GM03348 (cell line): ENCODE measurements around the gene SP6.
A peak's percentile ranks its signal among the peaks of the same experiment; 100 is the strongest.

Experiments
- DNase-seq: peaks from one replicate; pipeline ENCODE4 v3.0.0; 2012; ENCODE audit warnings: low spot score

SP6 gene

DNA sequence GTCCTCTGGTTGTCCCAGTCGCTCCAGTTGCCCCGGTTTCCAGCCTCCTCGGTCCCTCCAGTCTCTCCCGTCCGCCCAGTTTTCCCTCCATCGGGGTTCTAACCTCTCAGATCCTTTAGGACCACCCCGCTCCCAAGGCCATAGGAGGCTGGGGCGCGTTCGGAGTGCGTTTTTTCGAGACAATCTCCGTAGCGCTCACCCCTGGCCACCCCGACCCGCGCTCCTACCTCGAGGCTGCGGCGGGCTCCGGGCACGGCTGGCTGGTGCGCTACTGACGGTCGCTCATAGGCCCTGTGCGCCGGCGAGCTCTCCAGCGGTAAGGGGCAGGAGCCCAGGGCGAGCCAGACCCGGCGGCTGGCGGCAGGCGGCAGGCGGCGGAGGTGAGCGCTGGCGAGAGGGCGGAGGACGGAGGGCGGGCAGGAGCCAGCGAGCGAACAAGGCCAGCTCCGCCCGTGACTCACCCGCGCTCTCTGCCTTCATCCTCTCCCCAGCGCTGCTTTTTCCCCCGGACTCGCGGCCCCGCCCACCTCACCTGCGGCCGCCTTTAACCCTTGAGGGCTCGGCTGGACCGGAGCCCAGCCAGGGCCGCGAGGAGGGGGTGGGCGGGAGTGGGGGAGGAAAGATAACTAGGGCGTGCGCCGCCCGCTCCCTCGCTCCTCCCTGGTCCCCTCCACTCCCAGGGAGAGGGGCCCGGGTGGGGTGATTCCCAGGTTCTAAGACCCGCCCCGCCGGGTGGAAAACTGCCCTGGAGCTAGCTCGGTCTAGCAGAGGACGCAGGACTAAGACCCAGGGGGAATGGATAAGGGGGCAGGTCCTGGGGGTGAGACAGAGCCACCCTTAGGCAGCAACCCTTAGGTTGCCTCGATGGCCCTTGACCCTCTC is at the start of gene SP6:
TSS of gene SP6 (minus strand) at position 472 of the 882 bp plus-strand sequence. CDS start 2,734 bp downstream, outside the sequence.
- peak; percentile 85 for DNase-seq

DNA sequence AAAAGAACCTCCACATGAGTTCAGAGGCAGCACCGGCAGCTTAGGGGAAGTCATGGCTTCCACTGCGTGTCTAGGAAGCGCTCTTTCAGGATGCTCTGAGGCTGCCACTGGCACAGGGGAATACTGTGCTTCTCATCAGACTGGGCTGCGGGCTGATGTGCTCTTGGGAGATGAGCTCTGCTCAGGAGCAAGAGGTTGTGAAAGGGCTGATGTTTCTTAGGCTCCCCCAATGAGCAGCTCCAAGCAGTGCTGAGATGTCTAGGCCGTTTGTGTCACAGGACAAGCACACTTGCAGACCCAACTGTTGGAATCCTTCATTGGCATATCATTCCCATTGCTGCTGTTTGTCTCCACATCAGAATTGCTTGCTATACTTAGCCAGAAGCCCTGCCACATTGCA is 48.7 kb upstream of the SP6 start:
- DNase-seq, result no peak

DNA sequence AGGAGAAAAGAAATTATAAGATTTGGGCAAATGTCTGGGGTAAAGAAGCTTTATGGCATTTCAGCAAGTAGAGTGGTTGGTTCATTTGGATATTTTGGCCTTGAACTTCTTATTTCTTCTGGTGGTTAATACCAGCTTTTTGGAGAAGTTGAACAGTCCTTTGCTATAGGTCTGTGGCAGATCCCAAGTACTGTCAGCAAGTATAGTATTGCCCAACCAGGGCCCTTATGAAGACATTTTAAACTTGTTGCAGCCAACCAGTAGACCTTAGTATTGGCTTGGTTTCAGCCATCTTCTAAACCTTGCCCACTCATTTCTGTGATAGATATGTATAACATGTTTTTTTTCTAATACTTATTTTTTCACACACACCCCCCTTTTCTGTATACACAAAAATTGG is 47.3 kb upstream of the SP6 start:
- DNase-seq, result no peak

DNA sequence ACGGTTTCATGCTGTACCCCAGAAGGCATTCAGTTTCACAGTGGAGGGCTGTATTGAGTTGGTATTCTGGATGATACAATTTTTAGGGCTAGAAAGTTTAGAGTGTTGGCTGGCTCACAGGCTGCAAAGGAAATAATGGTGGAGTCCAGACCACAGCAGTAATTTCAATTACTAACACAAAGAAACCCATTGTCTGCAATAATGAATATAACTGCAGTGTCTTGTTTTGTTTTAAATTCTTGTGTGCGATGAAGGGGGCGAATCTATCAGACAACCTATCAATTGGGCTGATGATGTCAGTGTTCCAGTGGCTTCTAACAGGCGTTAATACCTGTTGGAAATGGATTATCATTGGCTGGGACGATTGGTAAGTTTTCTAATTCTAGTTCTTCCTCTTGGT is 46.6 kb upstream of the SP6 start:
- DNase-seq, result no peak

DNA sequence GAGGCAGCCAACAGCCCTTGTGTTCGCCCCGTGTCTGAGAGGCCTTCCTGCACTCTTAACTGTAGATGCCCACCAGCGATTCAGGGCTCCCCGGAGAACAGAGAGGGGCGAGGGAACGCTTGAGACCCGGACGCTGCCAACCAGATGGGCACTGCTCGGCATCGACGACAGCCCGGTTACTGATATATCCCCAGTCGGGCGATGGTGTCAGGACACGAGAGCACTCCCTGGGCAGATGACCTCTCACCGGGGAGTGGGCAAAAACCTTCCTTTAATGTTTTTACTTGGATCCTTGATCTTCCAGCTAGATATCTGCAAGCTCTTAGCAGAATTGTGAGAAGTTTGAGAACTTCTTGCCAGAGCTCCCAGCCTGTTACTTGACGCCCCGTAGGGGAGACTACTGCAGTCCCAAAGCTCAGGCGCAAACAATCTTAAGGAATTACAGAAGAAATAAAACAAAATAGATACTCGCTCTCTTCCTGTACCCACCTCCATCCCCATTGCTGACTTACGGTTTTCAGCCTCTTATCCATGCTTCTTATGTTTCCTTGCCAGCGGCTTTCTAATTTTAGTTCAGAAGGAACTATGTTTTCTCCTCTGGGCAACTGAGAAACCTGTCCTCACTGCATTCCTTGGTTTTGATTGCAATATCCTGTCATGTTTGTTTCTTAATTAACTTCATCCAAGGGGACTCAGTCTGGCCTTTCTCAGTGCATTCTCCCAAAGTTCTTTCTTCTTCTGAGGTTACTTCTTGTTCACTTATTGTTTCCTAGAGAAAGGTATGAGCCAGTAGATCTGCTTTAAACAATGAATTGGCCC is 45.9 kb upstream of the SP6 start:
- DNase-seq, result peak; percentile 24

DNA sequence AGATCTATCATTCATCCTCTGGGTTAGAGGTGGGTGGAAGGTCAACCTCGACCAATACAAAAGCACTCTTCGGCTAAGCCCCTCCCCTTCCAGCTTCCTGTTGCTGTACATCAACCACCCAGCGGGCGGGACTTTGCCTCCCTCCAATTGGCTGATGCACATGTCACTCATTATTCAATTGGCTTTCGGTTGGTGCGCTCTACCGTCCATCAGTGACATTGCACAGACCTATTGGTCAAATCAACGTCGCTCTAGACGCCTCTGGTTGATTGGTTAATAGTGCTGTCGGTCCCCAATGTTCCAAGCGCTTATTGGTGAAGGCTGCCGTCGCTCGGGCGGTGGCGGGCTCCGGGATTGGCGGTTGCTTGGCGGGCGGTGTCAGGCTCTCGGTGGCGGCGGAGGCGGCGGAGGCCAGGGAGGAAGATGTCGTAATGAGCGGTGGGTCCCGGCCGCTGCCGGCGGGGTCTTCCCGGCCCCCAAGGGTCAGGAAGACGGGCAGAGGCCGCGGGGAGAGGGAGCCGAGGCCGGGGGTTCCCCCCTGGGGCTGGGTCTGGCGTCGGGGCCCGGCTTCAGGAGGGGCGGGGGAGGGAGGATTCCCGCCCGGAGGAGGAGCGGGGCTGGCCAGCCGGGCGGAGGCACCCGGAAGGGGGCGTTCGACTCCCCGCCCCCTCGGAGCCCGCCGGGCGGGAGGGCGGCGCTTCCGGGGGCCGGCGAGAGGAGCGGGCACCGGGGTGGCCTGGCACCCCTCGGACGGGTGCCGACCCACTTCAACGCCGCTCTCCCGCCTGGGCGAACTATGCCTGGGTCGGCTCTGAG is 45.1 kb upstream of the SP6 start, which contains the start of gene SP2:
TSS of gene SP2 (plus strand) at position 381 of the 816 bp plus-strand sequence. CDS start at position 432, 51 bp downstream.
- peak; percentile 99 for DNase-seq

DNA sequence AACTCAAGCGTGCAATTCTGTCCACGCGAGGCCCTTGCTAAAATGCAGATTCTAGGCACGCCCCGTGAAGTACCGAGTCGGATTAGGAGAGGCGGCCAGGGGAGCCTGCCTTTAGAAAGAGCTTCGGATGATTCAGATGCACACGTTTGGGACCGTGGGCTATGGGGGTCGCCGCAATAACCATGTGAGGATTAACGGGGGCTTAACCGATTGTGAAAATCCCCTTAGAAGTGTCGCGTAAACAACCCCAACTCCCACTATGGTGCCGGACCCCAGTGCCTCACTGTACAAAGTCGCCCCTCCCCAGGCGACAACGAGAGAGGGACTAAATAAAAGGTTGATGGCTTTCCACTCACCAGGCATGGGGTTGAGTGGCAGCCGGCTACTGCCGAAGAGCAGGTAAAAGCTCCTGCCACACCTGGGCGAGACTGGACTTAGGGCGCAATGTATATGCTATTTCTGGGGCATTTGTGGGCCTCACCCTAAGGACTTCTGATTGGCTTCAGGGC is 44.4 kb upstream of the SP6 start:
- DNase-seq, result peak; percentile 40

DNA sequence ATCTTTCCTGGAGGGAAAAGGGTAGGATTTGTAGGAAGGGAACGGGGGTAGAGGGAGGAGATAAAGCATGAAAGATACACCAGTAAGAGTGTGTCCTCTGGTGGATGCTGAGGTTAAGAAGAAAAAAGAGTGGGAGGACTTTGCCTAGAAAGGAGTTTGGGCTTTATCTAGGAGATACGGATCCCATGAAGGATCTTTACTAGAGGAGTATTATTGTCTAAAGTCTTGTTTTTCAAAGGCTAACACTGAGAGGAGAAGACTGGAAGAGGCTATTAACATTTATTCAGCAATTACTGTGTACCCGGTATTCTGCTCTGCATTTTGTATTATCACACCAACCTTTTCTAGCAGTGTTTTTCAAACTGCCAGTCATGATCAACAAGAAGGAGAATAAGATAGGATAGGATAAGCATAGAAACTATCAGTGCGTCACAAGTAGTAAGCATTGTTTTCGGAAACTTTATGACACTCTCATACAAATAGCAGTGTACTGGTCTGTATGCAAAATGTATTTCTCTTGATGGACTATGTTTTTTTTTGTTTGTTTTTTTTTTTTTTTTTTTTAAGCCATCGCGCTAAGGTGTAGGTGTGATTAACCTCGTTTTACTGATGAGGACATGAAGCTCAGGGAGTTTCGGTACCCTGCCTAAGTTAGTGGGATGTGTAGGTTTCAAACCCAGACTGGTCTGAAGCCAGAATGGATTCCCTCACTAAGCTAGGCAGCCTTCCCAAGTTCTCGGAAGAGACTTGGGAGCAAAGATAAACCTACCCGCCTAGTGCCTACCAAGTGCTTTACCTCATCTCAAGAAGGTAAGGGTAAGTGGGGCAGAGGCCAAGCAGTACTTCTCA is 43.8 kb upstream of the SP6 start:
- DNase-seq, result no peak

DNA sequence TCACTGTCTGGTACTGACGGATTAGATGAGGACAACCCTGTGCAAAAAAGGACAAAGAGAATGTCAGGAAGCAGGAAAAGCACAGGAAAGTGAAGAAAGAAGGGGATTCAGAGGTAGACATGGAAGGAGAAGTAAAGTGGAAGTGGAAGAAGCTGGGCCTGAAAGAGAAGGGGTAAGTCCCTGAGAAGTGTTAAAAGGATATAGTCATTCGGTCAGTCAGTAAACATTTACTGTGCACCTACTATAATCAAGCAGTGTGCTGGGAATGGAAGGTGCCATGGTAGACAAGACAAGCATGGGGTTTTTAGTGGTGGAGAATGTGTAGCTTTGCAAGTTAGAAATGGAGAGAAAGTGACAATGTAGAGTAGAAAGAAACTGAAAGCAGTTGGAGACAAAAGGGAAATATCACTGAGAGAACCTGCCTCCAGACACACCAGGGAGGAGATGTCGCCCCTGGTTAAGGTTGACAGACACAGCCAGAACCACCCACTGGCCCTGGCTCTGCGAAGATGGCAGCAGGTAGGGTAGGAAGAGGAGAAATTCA is 40.7 kb upstream of the SP6 start:
- DNase-seq, result no peak

DNA sequence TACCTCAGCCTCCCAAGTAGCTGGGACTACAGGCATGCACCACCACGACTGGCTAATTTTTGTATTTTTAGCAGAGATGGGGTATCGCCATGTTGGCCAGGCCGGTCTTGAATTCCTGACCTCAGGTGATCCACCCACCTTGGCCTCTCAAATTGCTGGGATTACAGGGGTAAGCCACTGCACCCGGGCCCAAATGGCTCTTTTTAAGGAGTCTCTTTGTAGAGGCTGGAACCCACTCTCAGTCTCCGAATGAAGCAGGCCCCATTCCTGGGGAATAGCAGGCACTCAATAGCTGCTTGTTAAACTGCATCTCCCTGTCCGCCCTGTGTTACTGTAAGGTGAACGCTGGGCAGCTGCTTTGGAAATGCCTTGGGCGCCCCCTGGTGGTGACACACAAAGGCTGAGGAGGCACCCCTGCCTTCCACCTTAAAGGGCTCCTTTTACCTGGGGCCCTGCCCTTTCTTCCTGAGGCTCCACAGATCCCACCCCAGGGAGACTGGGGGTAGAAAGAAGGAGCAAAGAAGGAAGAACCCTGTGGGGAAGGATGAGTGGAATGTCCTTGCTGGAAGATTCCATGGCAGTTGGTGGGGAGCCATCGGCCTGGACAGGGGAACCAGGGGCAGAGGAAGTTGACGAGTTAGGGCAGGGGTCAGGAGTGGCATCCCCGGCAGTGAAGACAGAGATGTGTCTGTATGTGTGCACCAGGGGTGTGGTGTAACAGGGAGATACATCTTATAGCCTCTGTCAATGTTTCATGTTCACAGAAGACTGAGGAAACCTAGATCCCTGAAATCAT is 39.0 kb upstream of the SP6 start:
- peak; percentile 79 for DNase-seq

DNA sequence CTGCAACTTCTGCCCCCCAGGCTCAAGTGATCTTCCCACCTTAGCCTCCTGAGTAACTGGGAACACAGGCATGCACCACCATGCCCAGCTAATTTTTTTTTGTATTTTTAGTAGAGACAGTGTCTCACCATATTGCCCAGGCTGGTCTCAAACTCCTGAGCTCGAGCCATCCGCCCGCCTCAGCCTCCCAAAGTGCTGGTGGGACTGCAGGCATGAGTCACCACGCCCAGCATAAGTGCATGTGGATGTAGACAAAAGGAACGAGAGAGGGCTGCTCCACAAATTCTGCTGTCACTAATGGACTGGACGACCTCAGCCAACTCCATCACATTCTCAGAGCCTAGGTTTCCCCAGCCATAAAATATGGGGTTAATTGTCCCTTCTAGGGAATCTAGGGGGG is 37.3 kb upstream of the SP6 start:
- no peak for DNase-seq

DNA sequence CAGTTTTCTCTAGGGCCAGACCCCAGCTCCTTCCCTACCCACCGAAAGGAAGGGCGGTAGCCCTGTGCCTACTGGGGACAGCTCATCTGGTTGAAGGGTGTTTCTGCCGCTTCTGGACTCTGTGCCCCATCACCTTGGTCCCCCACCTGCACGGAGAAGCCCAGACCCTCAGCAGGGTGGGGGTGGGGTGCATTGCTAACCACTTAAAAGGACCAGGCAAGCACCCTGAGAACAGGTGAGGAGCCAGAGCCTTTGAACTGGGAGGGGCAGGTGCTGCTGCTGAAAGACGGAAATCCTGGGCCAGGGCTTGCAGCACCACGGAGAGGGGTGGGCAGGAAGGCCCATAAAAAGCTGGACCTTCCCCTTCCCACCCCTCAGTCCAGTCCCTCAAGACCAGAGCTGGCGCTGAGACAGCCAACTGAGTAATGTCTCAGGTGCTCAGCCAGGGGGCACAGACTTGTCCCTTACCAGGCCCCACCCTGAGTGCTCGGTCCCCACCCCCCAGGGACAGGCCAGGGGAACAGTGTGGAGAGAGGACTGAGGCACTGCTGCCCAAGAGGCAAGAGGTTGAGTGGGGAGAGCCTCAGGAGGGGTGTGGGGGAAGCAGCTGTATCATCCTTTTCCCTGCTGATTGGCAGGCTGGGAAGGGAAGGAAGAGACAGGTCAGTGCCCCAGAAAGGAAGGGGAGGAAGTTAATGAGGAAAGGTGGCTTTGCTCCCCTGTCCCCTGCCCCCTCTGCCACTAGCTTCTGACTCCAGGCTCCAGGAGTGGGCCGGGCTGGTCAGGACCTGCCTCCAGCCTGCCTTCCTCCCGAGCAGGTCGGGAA is 34.2 kb upstream of the SP6 start:
- DNase-seq, result no peak

DNA sequence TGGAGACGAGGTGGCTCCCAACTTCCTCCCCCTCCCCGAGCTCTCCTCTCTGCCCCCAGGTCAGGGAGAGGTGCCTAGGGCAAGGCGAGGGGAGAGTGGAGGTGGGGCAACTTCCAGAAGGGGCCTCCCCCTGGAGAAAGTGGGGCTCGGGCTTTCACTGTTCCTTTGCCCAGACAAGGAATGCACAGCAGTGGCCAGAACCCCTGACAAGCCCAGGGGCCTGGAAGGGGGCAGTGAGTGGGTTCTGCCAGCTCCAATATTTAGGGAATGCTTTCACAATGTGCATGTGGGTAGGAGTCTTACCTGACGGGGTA is 33.4 kb upstream of the SP6 start:
- DNase-seq, result no peak

DNA sequence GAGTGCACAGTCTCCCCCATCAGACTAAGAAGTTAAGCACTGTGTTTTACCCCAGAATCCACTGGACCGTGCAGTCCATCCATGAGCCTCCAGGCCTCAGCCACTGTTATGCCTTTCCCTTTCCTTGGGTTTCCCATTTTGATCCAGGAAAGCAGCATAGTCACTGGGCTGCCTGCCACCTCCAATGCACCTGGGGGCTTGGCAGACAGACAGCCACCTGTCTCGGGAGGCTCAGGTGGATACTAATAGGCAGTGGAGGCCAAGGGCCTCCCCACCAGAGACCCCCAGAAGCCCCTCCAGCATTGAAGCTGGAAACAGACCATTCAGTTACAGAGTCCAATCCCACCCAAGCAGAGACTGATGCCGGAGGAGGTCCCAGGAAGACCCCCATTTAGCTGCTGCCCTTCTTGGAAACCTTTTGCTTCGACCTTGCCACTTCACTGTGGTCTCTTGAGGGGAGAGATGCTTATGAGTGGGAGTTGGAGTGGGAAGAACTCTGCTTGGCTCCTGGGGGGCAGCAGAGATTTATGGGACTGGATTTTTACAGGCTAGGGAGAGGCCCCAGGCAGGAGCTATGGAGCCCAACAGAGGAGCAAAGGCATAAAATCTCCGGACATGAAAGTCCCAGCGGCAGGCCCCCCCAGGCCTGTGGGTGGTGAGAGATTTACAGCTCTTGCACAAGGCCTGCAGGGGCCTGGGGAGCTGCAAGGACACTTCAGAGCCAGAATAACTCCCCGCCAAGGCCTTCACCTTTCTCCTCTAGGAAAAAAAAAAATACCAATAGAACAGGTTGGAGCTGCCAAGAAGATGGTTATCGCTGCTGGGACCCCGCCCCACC is 32.8 kb upstream of the SP6 start:
- no peak for DNase-seq

DNA sequence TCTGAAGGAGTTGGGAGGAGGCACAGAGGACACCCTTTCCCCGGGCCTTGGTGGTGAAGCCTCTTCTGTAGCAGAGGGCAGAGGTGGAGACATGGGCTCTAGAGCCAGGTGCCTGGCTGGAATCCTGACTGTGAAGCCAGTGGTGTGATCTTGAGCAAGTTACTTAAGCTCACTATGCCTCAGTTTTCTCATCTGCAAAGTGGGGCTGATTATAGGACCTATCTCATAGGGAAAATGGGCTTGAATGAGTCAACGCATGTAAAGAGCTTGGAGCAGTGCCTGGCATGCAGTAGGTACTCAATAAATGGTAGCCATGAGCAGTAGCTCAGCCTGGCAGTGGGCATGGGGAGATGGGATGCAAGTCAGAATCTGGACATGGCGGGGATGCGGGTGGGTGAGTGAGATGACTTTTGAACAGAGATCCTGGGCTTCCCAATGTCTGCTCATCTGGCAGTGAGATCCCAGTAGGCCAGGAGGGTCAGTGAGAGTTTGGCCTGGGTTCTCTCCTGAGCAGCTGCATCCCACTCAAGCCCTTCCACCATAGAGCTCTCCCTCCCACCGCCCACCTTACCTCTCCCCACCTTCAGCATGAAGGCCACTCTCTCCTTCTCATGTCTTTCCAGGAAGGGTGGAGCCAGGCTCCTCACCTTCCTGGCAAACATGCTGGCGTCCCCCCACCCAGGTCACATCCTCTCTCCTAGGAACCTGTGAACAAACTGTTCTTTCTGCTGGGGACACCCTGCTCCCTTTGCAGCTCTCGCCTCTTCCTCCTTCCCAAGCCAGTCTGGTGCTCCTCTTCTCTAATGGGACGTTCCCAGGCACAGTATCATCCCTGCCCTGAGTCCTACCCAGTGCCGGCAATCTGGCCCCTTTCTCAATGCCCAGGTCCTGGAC is 32.0 kb upstream of the SP6 start:
- no peak for DNase-seq

DNA sequence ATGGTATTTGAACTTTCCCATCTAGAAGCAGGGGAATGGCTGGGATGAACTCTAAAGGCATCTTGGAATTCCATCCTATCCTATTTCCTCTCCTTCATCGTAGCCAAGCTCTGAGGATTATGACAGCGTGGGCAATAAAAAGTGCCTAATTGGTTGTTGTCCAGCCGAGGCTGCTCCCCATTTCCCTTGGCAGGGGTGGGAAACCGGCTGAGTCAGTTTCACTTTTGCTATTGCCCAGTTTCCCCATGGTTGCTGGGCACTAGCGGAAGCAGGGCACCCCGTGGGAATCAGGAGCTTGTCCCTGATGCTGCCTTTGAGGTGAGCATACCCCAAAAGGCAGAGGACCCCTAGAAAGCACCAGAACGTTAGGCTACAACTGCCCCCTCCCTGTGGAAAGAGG is 31.3 kb upstream of the SP6 start:
- peak; percentile 73 for DNase-seq

DNA sequence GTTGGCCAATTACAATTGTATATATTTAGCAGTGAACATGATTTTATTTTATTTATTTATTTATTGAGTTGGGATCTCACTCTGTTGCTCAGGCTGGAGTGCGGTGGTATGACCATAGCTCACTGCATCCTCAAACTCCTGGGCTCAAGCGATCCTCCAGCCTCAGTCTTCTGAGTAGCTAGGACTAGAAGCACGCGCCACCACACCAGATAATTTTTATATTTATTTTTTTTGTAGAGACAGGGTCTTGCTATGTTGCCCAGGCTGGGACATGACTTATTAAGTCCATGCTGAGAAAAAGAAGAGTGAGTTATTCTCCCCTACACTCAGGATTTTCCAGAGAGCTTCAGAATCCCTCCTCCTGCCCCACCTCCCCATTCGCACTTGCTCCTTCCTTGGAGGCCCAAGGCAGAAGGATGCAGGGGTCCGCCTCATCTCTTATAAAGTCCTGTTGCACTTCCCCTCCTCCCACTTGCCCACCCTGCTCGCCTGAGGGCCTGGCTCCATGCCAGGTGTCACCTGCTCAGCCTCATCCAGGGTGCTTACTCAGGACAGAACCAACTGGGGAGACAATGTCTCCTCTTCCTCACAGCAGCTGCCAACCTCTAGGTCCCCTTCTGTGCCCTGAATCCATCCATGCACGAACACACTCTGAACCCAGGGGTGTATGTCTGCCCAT is 29.0 kb upstream of the SP6 start:
- no peak for DNase-seq
